B cell (primary cell): ENCODE data around the gene MYO1H. TPM values are rescaled to one million over a fixed set of nuclear protein-coding genes. Genes with fewer than 3 reads are reported as not detected.

ENCODE experiments used
- ATAC-seq: fragments of 200-7000 bp; cut with Tn5 transposase; one replicate; pipeline ENCODE4 v1.10.0; 2021; ENCODE audit warnings: low read depth, mild to moderate bottlenecking, moderate number of reproducible peaks, moderate library complexity
- CTCF ChIA-PET: fragments of 350-600 bp; sonication (Branson Sonifier 250); formaldehyde crosslinking; loops from one replicate; lab custom pipeline; 2021; ENCODE audit warnings: antibody characterized with exemption, inconsistent platforms; lab: Charles Lee
- POLR2A ChIA-PET: fragments of 350-600 bp; sonication (Branson Sonifier 250); formaldehyde crosslinking; loops from one replicate; lab custom pipeline; 2021; ENCODE audit warnings: antibody characterized with exemption; lab: Charles Lee
- DNase-seq: peaks from one replicate; pipeline ENCODE4 v3.0.0; 2013
- H2AFZ ChIP-seq: 2 replicates; pipeline ENCODE4 v1.6.1; 2012; ENCODE audit warnings: mild to moderate bottlenecking, low read depth, low read length; ENCODE audit not compliant: insufficient read depth, poor library complexity, severe bottlenecking
- H3K27ac ChIP-seq, 2 donors: 1 replicate in 1 of 2; 2 replicates in 1 of 2; pipeline ENCODE4 v1.5.1; 2012 to 2013; ENCODE audit warnings: low read length in 2 of 2, mild to moderate bottlenecking in 2 of 2, moderate library complexity in 1 of 2
- H3K27me3 ChIP-seq, 4 experiments: fragments of 200-600 bp in 1 of 4; sonication (generic) in 1 of 4; replicated peaks in 1 of 4; 1 replicate in 2 of 4; 2 replicates in 2 of 4; pipeline versions ENCODE4 v1.6.1 to v1.7.0; 2013 to 2016; ENCODE audit warnings: low read length in 3 of 4, mild to moderate bottlenecking in 2 of 4, mixed read lengths in 1 of 4, moderate library complexity in 1 of 4; ENCODE audit not compliant: insufficient read depth in 4 of 4, control insufficient read depth in 3 of 4; ENCODE audit errors: control extremely low read depth in 1 of 4
- H3K36me3 ChIP-seq, 2 experiments: replicated peaks in 1 of 2; 1 replicate in 1 of 2; 2 replicates in 1 of 2; pipeline versions ENCODE4 v1.6.1 to v1.7.1; 2013; ENCODE audit warnings: low read length in 1 of 2; ENCODE audit not compliant: insufficient read depth in 2 of 2, control insufficient read depth in 1 of 2; ENCODE audit errors: control extremely low read depth in 1 of 2, extremely low read depth in 1 of 2
- H3K4me1 ChIP-seq, 2 donors: fragments of 200-600 bp in 1 of 2; sonication (generic) in 1 of 2; 1 replicate in 1 of 2; 2 replicates in 1 of 2; pipeline versions ENCODE4 v1.5.1 to v1.6.1; 2013 to 2017; ENCODE audit warnings: low read length in 2 of 2; ENCODE audit not compliant: control insufficient read depth in 2 of 2, insufficient read depth in 2 of 2
- H3K4me2 ChIP-seq: replicated peaks from 2 replicates; pipeline ENCODE3; 2012; ENCODE audit warnings: mild to moderate bottlenecking, low read depth, low read length; ENCODE audit not compliant: poor library complexity, severe bottlenecking
- H3K4me3 ChIP-seq, 5 experiments: fragments of 200-600 bp in 1 of 5; sonication (generic) in 1 of 5; 1 replicate in 3 of 5; 2 replicates in 2 of 5; pipeline versions ENCODE4 v1.5.1 to v1.7.0; 2011 to 2016; ENCODE audit warnings: low read length in 4 of 5, mild to moderate bottlenecking in 4 of 5, low read depth in 2 of 5, control low read depth in 1 of 5, moderate library complexity in 1 of 5; ENCODE audit not compliant: insufficient read depth in 1 of 5; ENCODE audit errors: control extremely low read depth in 1 of 5, extremely low read depth in 1 of 5
- H3K79me2 ChIP-seq: fragments of 200-600 bp; sonication (generic); one replicate; pipeline ENCODE4 v1.6.0; 2016; ENCODE audit warnings: low read length; ENCODE audit not compliant: control insufficient read depth, insufficient read depth
- H3K9ac ChIP-seq: fragments of 200-600 bp; sonication (generic); 2 replicates; pipeline ENCODE4 v1.6.1; 2017; ENCODE audit warnings: mild to moderate bottlenecking, low read length, moderate library complexity
- H3K9me3 ChIP-seq, 3 donors: one replicate each; pipeline versions ENCODE4 v1.6.1 to v1.7.1; 2013; ENCODE audit warnings: low read length in 2 of 3; ENCODE audit not compliant: control insufficient read depth in 2 of 3, insufficient read depth in 1 of 3; ENCODE audit errors: control extremely low read depth in 1 of 3
- H4K20me1 ChIP-seq: 2 replicates; pipeline ENCODE4 v1.6.0; 2012; ENCODE audit warnings: mild to moderate bottlenecking, low read length; ENCODE audit not compliant: insufficient read depth, control insufficient read depth, poor library complexity, severe bottlenecking
- H3K27ac Mint-ChIP-seq: one replicate; pipeline ENCODE4 v1.8.0; 2021; ENCODE audit warnings: mixed read lengths
- H3K27me3 Mint-ChIP-seq: one replicate; pipeline ENCODE4 v1.8.0; 2021; ENCODE audit warnings: mixed read lengths
- H3K4me1 Mint-ChIP-seq: one replicate; pipeline ENCODE4 v1.8.0; 2021; ENCODE audit warnings: mixed read lengths
- H3K4me3 Mint-ChIP-seq: one replicate; pipeline ENCODE4 v1.8.0; 2021; ENCODE audit warnings: mixed read lengths
- H3K9me3 Mint-ChIP-seq: one replicate; pipeline ENCODE4 v1.8.0; 2022; ENCODE audit warnings: mixed read lengths; ENCODE audit not compliant: insufficient read depth
- CTCF ChIP-seq: fragments of 200-600 bp; IDR thresholded peaks from one replicate; pipeline ENCODE4 v1.8.0; 2022; ENCODE audit warnings: antibody characterized with exemption, mild to moderate bottlenecking
- EZH2 ChIP-seq: IDR thresholded peaks from 2 replicates; pipeline ENCODE4 v1.6.1; 2012; ENCODE audit warnings: borderline replicate concordance, low read depth, mild to moderate bottlenecking, moderate library complexity, low read length; ENCODE audit not compliant: insufficient read depth, poor library complexity, severe bottlenecking
- WGBS: methylation state at CpG from one replicate; pipeline ENCODE4 v1.1.5; 2013; ENCODE audit warnings: missing lambda C conversion rate; ENCODE audit not compliant: insufficient coverage; 5-methylcytosine and 5-hydroxymethylcytosine counted together
- intact Hi-C: fragments of 100-400 bp; cut with micrococcal nuclease; formaldehyde crosslinking; loops from one replicate; pipeline ENCODE4 v1.10.0; 2022
- polyA plus RNA-seq: library from polyadenylated mRNA; depleted of rRNA; stranded (reverse); fragments of >200 nt; gene quantifications from 2 replicates; pipeline ENCODE4 v1.2.3, GENCODE V29; 2012
- total RNA-seq, 2 donors: library from RNA; stranded (reverse); fragments of 120-200 nt in 1 of 2; gene quantifications; 1 replicate in 1 of 2; 2 replicates in 1 of 2; pipeline versions ENCODE4 v1.2.3 to v1.2.4, GENCODE V29; 2013 to 2022

MYO1H gene
- total and polyA plus RNA-seq, 2 donors (not counting 1 experiment from before 2014, with no cell fraction given) = not detected

GRCh38 chr12:109491671-109492070 lies 144.0 kb downstream of the MYO1H start:
- H3K4me1 ChIP-seq = no peaks in the 10 kb centered on the region
- no peaks in the 10 kb centered on the region for H3K27me3 ChIP-seq
- no peaks in the 10 kb centered on the region for H4K20me1 ChIP-seq
- H3K27ac ChIP-seq = no peak overlapping the region
- H3K9me3 ChIP-seq = peaks cover 0 to 2% (median 0%) of the 10 kb centered on the region in 3 donors
- no peaks in the 10 kb centered on the region for H3K4me1 Mint-ChIP-seq
- H3K9me3 Mint-ChIP-seq = no peaks in the 10 kb centered on the region
- H3K36me3 ChIP-seq = peaks cover 12 to 77% of the 10 kb centered on the region in 2 experiments
- no peak overlapping the region for H3K4me3 ChIP-seq
- H3K27ac Mint-ChIP-seq = no peak overlapping the region
- H3K4me2 ChIP-seq = no peak overlapping the region
- no peaks in the 10 kb centered on the region for H3K79me2 ChIP-seq
- intact Hi-C loops = no loop called here
- ATAC-seq = no peak
- POLR2A ChIA-PET = interaction anchor here (0.6 kb wide), 1 partner anchor 11 kb away, joined by 6 read pairs; no protein-coding TSS in a partner anchor
- TF ChIP-seq CTCF (no peak), EZH2 (no peak)
- CTCF ChIA-PET = no interaction called here
- no peak overlapping the region for H3K4me3 Mint-ChIP-seq
- H3K27me3 Mint-ChIP-seq = no peaks in the 10 kb centered on the region
- WGBS = 100% methylated on average over 2 of the region's 4 CpGs
- no peak overlapping the region for H3K9ac ChIP-seq
- no peak for DNase-seq
- no peak overlapping the region for H2AFZ ChIP-seq

- CTCF ChIA-PET = no interaction called here
- H4K20me1 ChIP-seq = no peaks in the 10 kb centered on the region
- no peaks in the 10 kb centered on the region for H3K9me3 Mint-ChIP-seq
- TF ChIP-seq CTCF (no peak), EZH2 (no peak)
- H3K27me3 ChIP-seq = no peaks in the 10 kb centered on the region
- POLR2A ChIA-PET = no interaction called here
- no peak overlapping the region for H2AFZ ChIP-seq
- H3K27ac ChIP-seq = no peak overlapping the region
- no peak overlapping the region for H3K4me2 ChIP-seq
- no peak overlapping the region for H3K27ac Mint-ChIP-seq
- no peaks in the 10 kb centered on the region for H3K27me3 Mint-ChIP-seq
- no peak overlapping the region for H3K4me3 Mint-ChIP-seq
- intact Hi-C loops = no loop called here
- ATAC-seq (no peak), DNase-seq (no peak)
- H3K4me1 ChIP-seq = no peaks in the 10 kb centered on the region
- H3K4me1 Mint-ChIP-seq = no peaks in the 10 kb centered on the region
- H3K4me3 ChIP-seq = no peak overlapping the region
- H3K79me2 ChIP-seq = no peaks in the 10 kb centered on the region
- H3K9me3 ChIP-seq = peaks cover 0 to 2% (median 0%) of the 10 kb centered on the region in 3 donors
- 100% methylated on average over 3 of the region's 5 CpGs for WGBS
- no peak overlapping the region for H3K9ac ChIP-seq
- peaks cover 12 to 71% of the 10 kb centered on the region in 2 experiments for H3K36me3 ChIP-seq
Observed at GRCh38 chr12:109492371-109492770, 144.7 kb downstream of the MYO1H start.
